ENCODE data around the gene CELF4. TPM values are rescaled to one million over a fixed set of nuclear protein-coding genes. Genes with fewer than 3 reads are reported as not detected.

CELF4 gene
- total RNA-seq, 1 experiment from 2014 or later = not detected

GRCh38 chr18:37258131-37258530 is 307.5 kb downstream of the CELF4 start:
- no peak for DNase-seq (ENCODE audit: low read depth)

GRCh38 chr18:37254973-37255372 is 310.6 kb downstream of the CELF4 start:
- no peak for DNase-seq (ENCODE audit: low read depth)

GRCh38 chr18:37254236-37254754 is 311.3 kb downstream of the CELF4 start:
- no peak for DNase-seq (ENCODE audit: low read depth)

GRCh38 chr18:37253394-37254235 is 312.0 kb downstream of the CELF4 start:
- no peak for DNase-seq (ENCODE audit: low read depth)

- DNase-seq (ENCODE audit: low read depth) = no peak
These were observed 312.7 kb downstream of the CELF4 start for GRCh38 chr18:37252854-37253393.

- DNase-seq (ENCODE audit: low read depth) = no peak
These were observed 313.3 kb downstream of the CELF4 start for GRCh38 chr18:37252342-37252741.

- peak; percentile 12 for DNase-seq (ENCODE audit: low read depth)
These were observed 313.9 kb downstream of the CELF4 start for GRCh38 chr18:37251679-37252078.

GRCh38 chr18:37249895-37250618 is 315.5 kb downstream of the CELF4 start:
- DNase-seq (ENCODE audit: low read depth) = no peak

- no peak for DNase-seq (ENCODE audit: low read depth)
These were observed 316.3 kb downstream of the CELF4 start for GRCh38 chr18:37249171-37249886.

- DNase-seq (ENCODE audit: low read depth) = no peak
These were observed 317.3 kb downstream of the CELF4 start for GRCh38 chr18:37248281-37248680.

- DNase-seq (ENCODE audit: low read depth) = no peak
These were observed 318.0 kb downstream of the CELF4 start for GRCh38 chr18:37247497-37248161.

- DNase-seq (ENCODE audit: low read depth) = no peak
These were observed 318.7 kb downstream of the CELF4 start for GRCh38 chr18:37246779-37247340.

- no peak for DNase-seq (ENCODE audit: low read depth)
These were observed 321.0 kb downstream of the CELF4 start for GRCh38 chr18:37244618-37245017.

- no peak for DNase-seq (ENCODE audit: low read depth)
These were observed 321.9 kb downstream of the CELF4 start for GRCh38 chr18:37243741-37244140.

GRCh38 chr18:37242826-37243560 is 322.6 kb downstream of the CELF4 start:
- DNase-seq (ENCODE audit: low read depth) = no peak

- no peak for DNase-seq (ENCODE audit: low read depth)
These were observed 323.5 kb downstream of the CELF4 start for GRCh38 chr18:37242091-37242490.

GRCh38 chr18:37238282-37239108 is 327.1 kb downstream of the CELF4 start:
- no peak for DNase-seq (ENCODE audit: low read depth)

GRCh38 chr18:37235583-37235982 is 330.0 kb downstream of the CELF4 start:
- DNase-seq (ENCODE audit: low read depth) = no peak

- DNase-seq (ENCODE audit: low read depth) = no peak
These were observed 334.3 kb downstream of the CELF4 start for GRCh38 chr18:37231251-37231650.
